CD1c-positive myeloid dendritic cell (primary cell): Measurements from ENCODE around the gene TESK2.
A peak's percentile ranks its signal among the peaks of the same experiment; 100 is the strongest.
"Not testable (repeated sequence)": the region's sequence is repeated elsewhere in the genome, so short reads cannot be mapped to it uniquely, and the experiment has no call there.

Experiments used
- DNase-seq: peaks from one replicate; pipeline ENCODE4 v3.0.0-alpha.2; 2016; ENCODE audit errors: extremely low spot score

The TESK2 gene

GRCh38 chr1:45510036-45510971 is 19.3 kb upstream of the TESK2 start:
- no peak for DNase-seq

- no peak for DNase-seq
Measured at GRCh38 chr1:45508295-45509151, 17.6 kb upstream of the TESK2 start.

- DNase-seq = no peak
Measured at GRCh38 chr1:45507893-45508292, 16.9 kb upstream of the TESK2 start.

GRCh38 chr1:45507195-45507594 is 16.2 kb upstream of the TESK2 start:
- no peak for DNase-seq

- no peak for DNase-seq
Measured at GRCh38 chr1:45503462-45504360, 12.7 kb upstream of the TESK2 start.

- no peak for DNase-seq
Measured at GRCh38 chr1:45501505-45501859, 10.5 kb upstream of the TESK2 start.

GRCh38 chr1:45499415-45499769 is 8.4 kb upstream of the TESK2 start:
- no peak for DNase-seq

GRCh38 chr1:45498279-45498678 is 7.3 kb upstream of the TESK2 start:
- DNase-seq = no peak

GRCh38 chr1:45493116-45493697 is 2.2 kb upstream of the TESK2 start:
- DNase-seq = peak; percentile 64

- DNase-seq = no peak
Measured at GRCh38 chr1:45492691-45493090, 1.7 kb upstream of the TESK2 start.

GRCh38 chr1:45491487-45492260 is 711 bp upstream of the TESK2 start:
- no peak for DNase-seq

GRCh38 chr1:45490121-45490625 is 790 bp downstream of the TESK2 start:
- peak; percentile 13 for DNase-seq

- not testable (repeated sequence) for DNase-seq
Measured at GRCh38 chr1:45489379-45489778, 1.6 kb downstream of the TESK2 start.

GRCh38 chr1:45488666-45489377 is 2.1 kb downstream of the TESK2 start:
- no peak for DNase-seq

GRCh38 chr1:45485949-45486348 is 5.0 kb downstream of the TESK2 start:
- DNase-seq = no peak

- DNase-seq = no peak
Measured at GRCh38 chr1:45479039-45479748, 11.8 kb downstream of the TESK2 start.

- DNase-seq = no peak
Measured at GRCh38 chr1:45478121-45478814, 12.7 kb downstream of the TESK2 start.

GRCh38 chr1:45477646-45478045 is 13.3 kb downstream of the TESK2 start:
- DNase-seq = no peak
